Fibroblast of peridontal ligament (primary cell): ENCODE data around the gene TBC1D22A.
"Not testable (repeated sequence)": the region's sequence is repeated elsewhere in the genome, so short reads cannot be mapped to it uniquely, and the experiment has no call there.

Source experiments
- DNase-seq: peaks from one replicate; pipeline ENCODE4 v3.0.0-alpha.2; 2010; ENCODE audit errors: extremely low read depth

The TBC1D22A gene

GRCh38 chr22:47156352-47157092, 394.1 kb downstream of the TBC1D22A start:
- DNase-seq, result no peak

- no peak for DNase-seq
Observed at GRCh38 chr22:47157093-47157420, 394.6 kb downstream of the TBC1D22A start.

- no peak for DNase-seq
Observed at GRCh38 chr22:47157486-47158270, 395.2 kb downstream of the TBC1D22A start.

- DNase-seq, result no peak
Observed at GRCh38 chr22:47158457-47158856, 396.0 kb downstream of the TBC1D22A start.

GRCh38 chr22:47159592-47159991, 397.1 kb downstream of the TBC1D22A start:
- DNase-seq, result no peak

- DNase-seq, result no peak
Observed at GRCh38 chr22:47160141-47160541, 397.7 kb downstream of the TBC1D22A start.

GRCh38 chr22:47160781-47161520, 398.5 kb downstream of the TBC1D22A start:
- DNase-seq, result no peak

- DNase-seq, result no peak
Observed at GRCh38 chr22:47161631-47162030, 399.2 kb downstream of the TBC1D22A start.

- DNase-seq, result no peak
Observed at GRCh38 chr22:47162865-47163264, 400.4 kb downstream of the TBC1D22A start.

- no peak for DNase-seq
Observed at GRCh38 chr22:47163481-47163855, 401.0 kb downstream of the TBC1D22A start.

GRCh38 chr22:47163856-47164513, 401.5 kb downstream of the TBC1D22A start:
- DNase-seq, result no peak

- no peak for DNase-seq
Observed at GRCh38 chr22:47164514-47165337, 402.3 kb downstream of the TBC1D22A start.

- DNase-seq, result no peak
Observed at GRCh38 chr22:47165338-47166032, 403.0 kb downstream of the TBC1D22A start.

GRCh38 chr22:47166033-47166404, 403.6 kb downstream of the TBC1D22A start:
- DNase-seq, result no peak

GRCh38 chr22:47166446-47167016, 404.1 kb downstream of the TBC1D22A start:
- no peak for DNase-seq

- no peak for DNase-seq
Observed at GRCh38 chr22:47167056-47167455, 404.6 kb downstream of the TBC1D22A start.

- DNase-seq, result not testable (repeated sequence)
Observed at GRCh38 chr22:47167921-47168320, 405.5 kb downstream of the TBC1D22A start.

- no peak for DNase-seq
Observed at GRCh38 chr22:47168441-47168840, 406.0 kb downstream of the TBC1D22A start.

GRCh38 chr22:47168900-47169800, 406.7 kb downstream of the TBC1D22A start:
- no peak for DNase-seq
